ENCODE measurements around the gene CPE.
"Not testable (repeated sequence)": the region's sequence is repeated elsewhere in the genome, so short reads cannot be mapped to it uniquely, and the experiment has no call there.

The CPE gene

GRCh38 chr4:165449333-165449732 lies 70.5 kb downstream of the CPE start:
- Histone ChIP-seq H3K79me2 (ENCODE audit: insufficient read depth, low read length) (no peaks in the 10 kb centered on the region), H4K20me1 (ENCODE audit: insufficient read depth, low read length) (no peaks in the 10 kb centered on the region), H3K9ac (ENCODE audit: low read length) (no peak overlapping the region), H3K27ac (ENCODE audit: low read depth, low read length, poor library complexity, severe bottlenecking) (no peak overlapping the region), H2AFZ (ENCODE audit: low read length) (no peak overlapping the region), H3K27me3 (ENCODE audit: insufficient read depth, low read length) (no peaks in the 10 kb centered on the region), H3K36me3 (ENCODE audit: insufficient read depth, low read length) (no peaks in the 10 kb centered on the region), H3F3A (ENCODE audit: insufficient read depth, low read length) (no peaks in the 10 kb centered on the region), H3K9me3 (ENCODE audit: low read length) (no peaks in the 10 kb centered on the region), H3K9me2 (ENCODE audit: low read depth, low read length) (no peaks in the 10 kb centered on the region), H3K4me1 (ENCODE audit: insufficient read depth, low read length, severe bottlenecking) (no peaks in the 10 kb centered on the region), H3K4me3 (ENCODE audit: low read depth, low read length, poor library complexity, severe bottlenecking) (no peak overlapping the region), H3K4me2 (ENCODE audit: low read length) (no peak overlapping the region)
- TF ChIP-seq EZH2 (IDR thresholded peaks at IDR 0.05; ENCODE audit: borderline replicate concordance, low read length) (no peak), CTCF (IDR thresholded peaks at IDR 0.05; ENCODE audit: low read length) (no peak)

GRCh38 chr4:165450871-165451270 lies 72.1 kb downstream of the CPE start:
- Histone ChIP-seq H3K9ac (ENCODE audit: low read length) (no peak overlapping the region), H3K27me3 (ENCODE audit: insufficient read depth, low read length) (no peaks in the 10 kb centered on the region), H3K4me2 (ENCODE audit: low read length) (no peak overlapping the region), H3K4me1 (ENCODE audit: insufficient read depth, low read length, severe bottlenecking) (no peaks in the 10 kb centered on the region), H3K9me3 (ENCODE audit: low read length) (no peaks in the 10 kb centered on the region), H3F3A (ENCODE audit: insufficient read depth, low read length) (no peaks in the 10 kb centered on the region), H3K36me3 (ENCODE audit: insufficient read depth, low read length) (no peaks in the 10 kb centered on the region), H2AFZ (ENCODE audit: low read length) (no peak overlapping the region), H3K4me3 (ENCODE audit: low read depth, low read length, poor library complexity, severe bottlenecking) (no peak overlapping the region), H4K20me1 (ENCODE audit: insufficient read depth, low read length) (no peaks in the 10 kb centered on the region), H3K79me2 (ENCODE audit: insufficient read depth, low read length) (no peaks in the 10 kb centered on the region), H3K27ac (ENCODE audit: low read depth, low read length, poor library complexity, severe bottlenecking) (no peak overlapping the region), H3K9me2 (ENCODE audit: low read depth, low read length) (no peaks in the 10 kb centered on the region)
- TF ChIP-seq CTCF (IDR thresholded peaks at IDR 0.05; ENCODE audit: low read length) (no peak), EZH2 (IDR thresholded peaks at IDR 0.05; ENCODE audit: borderline replicate concordance, low read length) (no peak)

- not testable (repeated sequence) for H3K4me2 ChIP-seq (ENCODE audit: low read length); H3K79me2 ChIP-seq (ENCODE audit: insufficient read depth, low read length); H2AFZ ChIP-seq (ENCODE audit: low read length); H3K27ac ChIP-seq (ENCODE audit: low read depth, low read length, poor library complexity, severe bottlenecking); H3K9ac ChIP-seq (ENCODE audit: low read length); H3K4me1 ChIP-seq (ENCODE audit: insufficient read depth, low read length, severe bottlenecking); H4K20me1 ChIP-seq (ENCODE audit: insufficient read depth, low read length); H3F3A ChIP-seq (ENCODE audit: insufficient read depth, low read length); H3K27me3 ChIP-seq (ENCODE audit: insufficient read depth, low read length); H3K36me3 ChIP-seq (ENCODE audit: insufficient read depth, low read length); H3K9me3 ChIP-seq (ENCODE audit: low read length); H3K9me2 ChIP-seq (ENCODE audit: low read depth, low read length); H3K4me3 ChIP-seq (ENCODE audit: low read depth, low read length, poor library complexity, severe bottlenecking)
Observed at GRCh38 chr4:165453140-165453539, 74.3 kb downstream of the CPE start.

GRCh38 chr4:165454426-165454825 lies 75.6 kb downstream of the CPE start:
- H3K4me1 ChIP-seq (ENCODE audit: insufficient read depth, low read length, severe bottlenecking): no peaks in the 10 kb centered on the region
- no peaks in the 10 kb centered on the region for H4K20me1 ChIP-seq (ENCODE audit: insufficient read depth, low read length)
- H3K9me3 ChIP-seq (ENCODE audit: low read length): no peaks in the 10 kb centered on the region
- no peak overlapping the region for H3K27ac ChIP-seq (ENCODE audit: low read depth, low read length, poor library complexity, severe bottlenecking)
- no peaks in the 10 kb centered on the region for H3K36me3 ChIP-seq (ENCODE audit: insufficient read depth, low read length)
- no peak overlapping the region for H3K4me2 ChIP-seq (ENCODE audit: low read length)
- H3F3A ChIP-seq (ENCODE audit: insufficient read depth, low read length): no peaks in the 10 kb centered on the region
- no peak overlapping the region for H2AFZ ChIP-seq (ENCODE audit: low read length)
- H3K27me3 ChIP-seq (ENCODE audit: insufficient read depth, low read length): no peaks in the 10 kb centered on the region
- no peaks in the 10 kb centered on the region for H3K79me2 ChIP-seq (ENCODE audit: insufficient read depth, low read length)
- H3K4me3 ChIP-seq (ENCODE audit: low read depth, low read length, poor library complexity, severe bottlenecking): no peak overlapping the region
- H3K9ac ChIP-seq (ENCODE audit: low read length): no peak overlapping the region
- H3K9me2 ChIP-seq (ENCODE audit: low read depth, low read length): no peaks in the 10 kb centered on the region
- TF ChIP-seq EZH2 (IDR thresholded peaks at IDR 0.05; ENCODE audit: borderline replicate concordance, low read length) (no peak), CTCF (IDR thresholded peaks at IDR 0.05; ENCODE audit: low read length) (no peak)

Data from OCI-LY1 (cell line).